Measurements from ENCODE around the gene EHMT2.

Gene EHMT2

GRCh38 chr6:31837369-31838113, 60.0 kb downstream of the EHMT2 start:
- peak; percentile 39 for DNase-seq

GRCh38 chr6:31836474-31837368, 60.8 kb downstream of the EHMT2 start:
- DNase-seq: no peak

GRCh38 chr6:31836047-31836473, 61.4 kb downstream of the EHMT2 start:
- DNase-seq: no peak

- peak; percentile 90 for DNase-seq
Observed at GRCh38 chr6:31834367-31835250, 62.9 kb downstream of the EHMT2 start.

GRCh38 chr6:31831350-31832215, 65.9 kb downstream of the EHMT2 start:
- no peak for DNase-seq

- no peak for DNase-seq
Observed at GRCh38 chr6:31830886-31831335, 66.6 kb downstream of the EHMT2 start.

Data from activated CD4-positive, alpha-beta T cell treated with anti-CD3 and anti-CD28 coated beads, Interleukin-10, Interleukin-2, amounts not matched to agents 100 ng/mL and 50 ng/mL, durations not matched to agents 16 hours and 8 hours (primary cell).